Activated CD8-positive, alpha-beta T cell treated with anti-CD3 and anti-CD28 coated beads for 36 hours (primary cell): ENCODE data around the gene SCGB1C2. TPM values are rescaled to one million over a fixed set of nuclear protein-coding genes. Genes with fewer than 3 reads are reported as not detected.

Source experiments
- ATAC-seq: fragments of 200-7000 bp; cut with Tn5 transposase; one replicate; pipeline ENCODE4 v1.10.0; 2021; ENCODE audit warnings: mild to moderate bottlenecking, moderate library complexity
- CTCF ChIA-PET: fragments of 350-600 bp; sonication (Branson Sonifier 250); formaldehyde crosslinking; loops from one replicate; lab custom pipeline; 2021; ENCODE audit warnings: antibody characterized with exemption; lab: Charles Lee
- POLR2A ChIA-PET: fragments of 350-600 bp; sonication (Branson Sonifier 250); formaldehyde crosslinking; loops from one replicate; lab custom pipeline; 2021; ENCODE audit warnings: antibody characterized with exemption; lab: Charles Lee
- DNase-seq: peaks from one replicate; pipeline ENCODE4 v3.0.0-alpha.2; 2020
- H3K27ac Mint-ChIP-seq: one replicate; pipeline ENCODE4 v1.8.0; 2021; ENCODE audit warnings: mild to moderate bottlenecking, mixed read lengths
- H3K27me3 Mint-ChIP-seq: one replicate; pipeline ENCODE4 v1.8.0; 2021; ENCODE audit warnings: mixed read lengths
- H3K36me3 Mint-ChIP-seq: one replicate; pipeline ENCODE4 v1.8.0; 2021; ENCODE audit warnings: low read depth, mixed read lengths
- H3K4me1 Mint-ChIP-seq: one replicate; pipeline ENCODE4 v1.8.0; 2021; ENCODE audit warnings: low read depth, mixed read lengths
- H3K4me3 Mint-ChIP-seq: one replicate; pipeline ENCODE4 v1.8.0; 2021; ENCODE audit warnings: mild to moderate bottlenecking, moderate library complexity, mixed read lengths
- H3K9me3 Mint-ChIP-seq: one replicate; pipeline ENCODE4 v1.8.0; 2021; ENCODE audit warnings: mixed read lengths
- intact Hi-C: fragments of 100-400 bp; cut with micrococcal nuclease; formaldehyde crosslinking; loops from one replicate; pipeline ENCODE4 v1.10.0; 2022
- total RNA-seq, 2 experiments: library from RNA; stranded (reverse); gene quantifications; one replicate each; pipeline ENCODE4 v1.2.3, GENCODE V29; 2021
- TF ChIP-seq, protein P1 (sequence below): fragments of 200-600 bp; IDR thresholded peaks from one replicate; pipeline ENCODE4 v1.8.0; 2022; ENCODE audit warnings: antibody characterized with exemption, mild to moderate bottlenecking

Gene SCGB1C2
- total RNA-seq, 2 experiments from 2014 or later: not detected

DNA sequence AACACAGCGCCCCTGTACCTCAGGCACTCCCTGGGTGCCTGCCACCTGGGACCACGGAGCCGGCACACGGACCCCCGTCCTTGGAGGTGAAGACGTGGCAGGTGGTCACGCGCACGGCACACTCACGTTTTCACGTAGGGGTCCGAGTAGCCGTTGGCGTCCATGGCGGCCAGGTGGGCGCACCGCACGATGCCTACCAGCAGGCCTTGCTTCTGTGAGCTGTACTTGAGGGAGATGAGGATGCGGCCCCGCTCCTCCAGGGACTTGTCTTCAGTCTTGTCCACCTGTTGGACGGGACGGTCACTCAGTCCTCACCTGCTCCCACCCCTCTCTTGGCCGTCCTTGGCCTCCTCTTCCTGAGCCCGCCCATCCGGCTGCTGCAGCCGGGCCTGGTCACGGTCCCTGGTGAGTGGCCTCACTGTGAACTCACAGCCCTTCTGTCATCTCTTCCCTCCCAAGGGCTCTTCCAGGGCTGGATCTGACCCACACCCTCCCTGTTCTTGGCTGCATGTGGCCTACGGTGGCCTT lies 18.8 kb downstream of the SCGB1C2 start:
- intact Hi-C loops: no loop called here
- H3K27me3 Mint-ChIP-seq: peaks cover 2% of the 10 kb centered on the region
- no peak for DNase-seq
- H3K36me3 Mint-ChIP-seq: no peaks in the 10 kb centered on the region
- H3K4me3 Mint-ChIP-seq: no peak overlapping the region
- no peaks in the 10 kb centered on the region for H3K9me3 Mint-ChIP-seq
- CTCF ChIA-PET: interaction anchor here (1.3 kb wide), 1 partner anchor 9 kb away, joined by 3 read pairs; no protein-coding TSS in a partner anchor
- H3K27ac Mint-ChIP-seq: no peak overlapping the region
- ATAC-seq: no peak
- POLR2A ChIA-PET: no interaction called here
- TF ChIP-seq, protein P1, sequence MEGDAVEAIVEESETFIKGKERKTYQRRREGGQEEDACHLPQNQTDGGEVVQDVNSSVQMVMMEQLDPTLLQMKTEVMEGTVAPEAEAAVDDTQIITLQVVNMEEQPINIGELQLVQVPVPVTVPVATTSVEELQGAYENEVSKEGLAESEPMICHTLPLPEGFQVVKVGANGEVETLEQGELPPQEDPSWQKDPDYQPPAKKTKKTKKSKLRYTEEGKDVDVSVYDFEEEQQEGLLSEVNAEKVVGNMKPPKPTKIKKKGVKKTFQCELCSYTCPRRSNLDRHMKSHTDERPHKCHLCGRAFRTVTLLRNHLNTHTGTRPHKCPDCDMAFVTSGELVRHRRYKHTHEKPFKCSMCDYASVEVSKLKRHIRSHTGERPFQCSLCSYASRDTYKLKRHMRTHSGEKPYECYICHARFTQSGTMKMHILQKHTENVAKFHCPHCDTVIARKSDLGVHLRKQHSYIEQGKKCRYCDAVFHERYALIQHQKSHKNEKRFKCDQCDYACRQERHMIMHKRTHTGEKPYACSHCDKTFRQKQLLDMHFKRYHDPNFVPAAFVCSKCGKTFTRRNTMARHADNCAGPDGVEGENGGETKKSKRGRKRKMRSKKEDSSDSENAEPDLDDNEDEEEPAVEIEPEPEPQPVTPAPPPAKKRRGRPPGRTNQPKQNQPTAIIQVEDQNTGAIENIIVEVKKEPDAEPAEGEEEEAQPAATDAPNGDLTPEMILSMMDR: no peak
- no peaks in the 10 kb centered on the region for H3K4me1 Mint-ChIP-seq

DNA sequence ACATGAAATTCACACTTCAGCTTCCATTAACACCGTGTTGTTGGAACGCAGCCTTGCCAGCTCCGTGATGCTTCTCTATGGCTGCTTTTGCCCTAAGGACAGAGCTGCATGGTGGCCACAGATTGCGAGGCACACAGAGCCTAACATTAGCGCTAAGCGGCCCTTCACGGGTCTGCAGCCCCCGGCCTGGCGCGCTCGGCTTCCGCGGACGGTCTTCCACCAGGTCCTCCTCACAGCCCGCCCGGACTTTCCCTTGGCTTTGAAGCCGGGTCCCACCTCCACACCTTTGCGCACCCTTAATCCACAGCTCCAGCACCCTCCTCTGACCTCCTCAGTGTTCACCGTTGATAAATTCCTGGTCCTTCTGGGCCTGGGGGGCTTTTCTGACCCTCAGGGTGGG lies 19.6 kb downstream of the SCGB1C2 start:
- TF ChIP-seq, protein P1: no peak
- Mint-ChIP-seq H3K27me3 (peaks cover 2% of the 10 kb centered on the region), H3K4me3 (no peak overlapping the region), H3K27ac (no peak overlapping the region), H3K9me3 (no peaks in the 10 kb centered on the region), H3K4me1 (no peaks in the 10 kb centered on the region), H3K36me3 (no peaks in the 10 kb centered on the region)
- DNase-seq (no peak), ATAC-seq (no peak)
- ChIA-PET POLR2A (no interaction called here), CTCF (interaction anchor here (1.3 kb wide), 1 partner anchor 8 kb away, joined by 3 read pairs; no protein-coding TSS in a partner anchor)
- intact Hi-C loops: no loop called here

DNA sequence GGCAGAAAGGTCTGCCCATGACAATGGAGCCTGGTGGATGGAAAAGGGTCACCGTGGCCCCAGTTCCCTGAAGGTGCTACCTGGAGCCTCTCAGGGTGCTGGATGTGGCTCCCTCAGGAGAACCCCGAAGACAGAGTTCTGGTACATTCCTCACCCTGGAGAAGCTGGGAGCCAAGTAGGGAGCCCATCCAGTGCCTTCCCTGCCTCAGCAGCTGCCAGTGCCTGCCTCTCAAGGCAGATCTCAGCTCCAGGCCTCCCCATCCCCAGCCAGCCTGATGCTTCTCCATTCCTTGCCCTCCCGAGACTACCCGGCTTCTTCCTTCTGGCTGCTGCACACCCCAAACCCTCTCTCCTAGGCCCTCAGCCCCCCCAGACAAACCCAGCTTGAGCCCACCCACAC lies 20.5 kb downstream of the SCGB1C2 start:
- Mint-ChIP-seq H3K27me3 (peaks cover 2% of the 10 kb centered on the region), H3K4me1 (no peaks in the 10 kb centered on the region), H3K4me3 (no peak overlapping the region), H3K27ac (no peak overlapping the region), H3K9me3 (no peaks in the 10 kb centered on the region), H3K36me3 (no peaks in the 10 kb centered on the region)
- TF ChIP-seq, protein P1: no peak
- intact Hi-C loops: no loop called here
- ChIA-PET CTCF (no interaction called here), POLR2A (no interaction called here)
- DNase-seq (no peak), ATAC-seq (no peak)

DNA sequence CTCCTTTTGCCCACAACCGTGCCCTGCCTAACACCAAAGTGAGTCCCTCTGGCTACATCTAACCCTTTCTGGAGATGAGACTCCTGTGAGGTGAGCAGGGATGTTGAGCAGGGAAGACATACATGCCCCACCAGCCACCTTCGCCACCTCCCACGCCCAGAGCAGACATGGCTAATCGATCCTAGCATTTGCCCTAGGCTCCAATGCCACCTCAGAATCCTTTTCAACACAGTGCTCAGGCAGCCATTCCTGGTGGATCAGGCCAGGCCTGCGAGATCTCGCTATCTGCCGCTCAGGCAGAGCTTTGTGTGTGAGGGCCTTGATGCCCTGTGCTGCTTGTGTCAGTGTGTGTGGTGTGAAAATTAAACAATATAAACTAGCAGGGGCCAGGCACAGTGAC lies 21.0 kb downstream of the SCGB1C2 start:
- Mint-ChIP-seq H3K27ac (no peak overlapping the region), H3K27me3 (peaks cover 2% of the 10 kb centered on the region), H3K9me3 (no peaks in the 10 kb centered on the region), H3K36me3 (no peaks in the 10 kb centered on the region), H3K4me1 (no peaks in the 10 kb centered on the region), H3K4me3 (no peak overlapping the region)
- POLR2A ChIA-PET: no interaction called here
- no peak for ATAC-seq
- TF ChIP-seq, protein P1: no peak
- no peak for DNase-seq
- CTCF ChIA-PET: no interaction called here
- intact Hi-C loops: no loop called here

DNA sequence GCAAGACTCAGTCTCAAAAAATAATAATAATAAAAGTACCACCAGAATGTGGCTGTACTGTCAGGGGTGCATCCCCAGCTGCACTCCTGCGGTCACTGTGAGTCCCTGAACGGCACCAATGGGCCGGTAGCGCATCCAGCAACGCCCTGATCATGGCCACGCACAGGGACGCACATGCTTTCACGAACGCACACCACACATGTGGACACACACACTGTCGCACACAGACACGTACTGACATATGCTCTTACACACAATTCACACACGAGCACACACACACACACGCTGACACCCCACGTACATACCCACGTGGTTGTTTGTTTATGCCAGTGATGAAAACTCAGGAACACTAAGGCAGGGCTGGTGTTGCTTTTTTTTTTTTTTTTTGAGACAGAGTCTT lies 22.2 kb downstream of the SCGB1C2 start:
- CTCF ChIA-PET: no interaction called here
- H3K4me3 Mint-ChIP-seq: no peak overlapping the region

More for the DNA sequence above, 22.2 kb downstream of the SCGB1C2 start:
- Mint-ChIP-seq H3K36me3 (no peaks in the 10 kb centered on the region), H3K27ac (no peak overlapping the region), H3K9me3 (no peaks in the 10 kb centered on the region), H3K4me1 (no peaks in the 10 kb centered on the region), H3K27me3 (peaks cover 2% of the 10 kb centered on the region)
- no peak for ATAC-seq
- no peak for DNase-seq
- intact Hi-C loops: no loop called here
- POLR2A ChIA-PET: no interaction called here
- TF ChIP-seq, protein P1: no peak
